Erythroblast (primary cell): ENCODE results near the gene FAM170A.

ENCODE experiments used
- GATA1 ChIP-seq: IDR thresholded peaks from 2 replicates; pipeline ENCODE4 v1.6.1; 2011; ENCODE audit warnings: low read depth, mild to moderate bottlenecking, control low read depth, low read length, moderate library complexity
- POLR2A ChIP-seq: IDR thresholded peaks from 2 replicates; pipeline ENCODE4 v1.6.1; 2011; ENCODE audit warnings: mild to moderate bottlenecking, low read length

DNA sequence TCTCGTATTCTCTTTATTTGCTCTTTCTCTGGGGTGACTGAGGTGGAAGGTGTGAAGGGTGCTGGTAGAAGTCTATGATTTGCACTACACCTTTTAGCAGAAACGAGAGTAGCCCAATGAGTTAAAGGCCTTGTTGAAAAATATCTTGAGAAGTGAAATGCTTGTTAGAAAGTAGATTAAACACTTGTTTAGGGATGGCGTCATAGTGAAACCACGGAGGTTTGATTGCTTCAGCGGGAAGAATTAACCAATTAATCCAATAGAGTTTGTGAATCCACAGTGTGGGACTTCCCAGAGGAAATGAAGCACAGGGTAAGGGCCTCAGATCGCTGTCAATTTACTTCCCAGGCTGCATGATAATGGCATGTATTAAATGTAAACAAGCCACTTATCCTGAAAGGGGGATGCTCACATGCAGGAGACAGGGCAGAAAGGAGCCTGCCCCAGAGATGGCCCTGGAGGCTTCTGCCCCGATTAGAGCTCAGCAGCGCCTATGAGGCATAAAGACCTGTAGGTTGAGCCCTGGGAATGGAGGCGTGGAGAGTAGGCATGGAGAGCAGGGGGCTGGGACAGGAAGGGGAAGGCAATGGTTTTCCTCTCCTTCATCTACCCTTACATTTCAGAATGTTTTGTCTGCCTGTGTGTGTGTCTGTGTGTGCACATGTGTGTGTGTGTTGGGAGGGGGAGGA, 1.5 kb downstream of the FAM170A start:
- TF ChIP-seq POLR2A (no peak), GATA1 (no peak)
